Glutamatergic neuron (in vitro differentiated cells): Measurements from ENCODE around the gene SULT1A2. TPM values are rescaled to one million over a fixed set of nuclear protein-coding genes. Genes with fewer than 3 reads are reported as not detected.
"Not testable (repeated sequence)": the region's sequence is repeated elsewhere in the genome, so short reads cannot be mapped to it uniquely, and the experiment has no call there.

Experiments used
- DNase-seq: peaks from one replicate; pipeline ENCODE4 v3.0.0; 2022
- H3K27ac Mint-ChIP-seq: one replicate; pipeline ENCODE4 v1.8.0; 2020; ENCODE audit warnings: mild to moderate bottlenecking, mixed read lengths, inconsistent platforms; ENCODE audit not compliant: unreplicated experiment
- H3K27me3 Mint-ChIP-seq: one replicate; pipeline ENCODE4 v1.8.0; 2020; ENCODE audit warnings: mild to moderate bottlenecking, moderate library complexity, mixed read lengths, inconsistent platforms; ENCODE audit not compliant: unreplicated experiment
- H3K36me3 Mint-ChIP-seq: one replicate; pipeline ENCODE4 v1.8.0; 2020; ENCODE audit warnings: mild to moderate bottlenecking, mixed read lengths, inconsistent platforms; ENCODE audit not compliant: unreplicated experiment
- H3K4me1 Mint-ChIP-seq: one replicate; pipeline ENCODE4 v1.8.0; 2020; ENCODE audit warnings: mild to moderate bottlenecking, low read depth, mixed read lengths, inconsistent platforms; ENCODE audit not compliant: unreplicated experiment
- H3K4me3 Mint-ChIP-seq: one replicate; pipeline ENCODE4 v1.8.0; 2020; ENCODE audit warnings: mild to moderate bottlenecking, mixed read lengths, inconsistent platforms; ENCODE audit not compliant: unreplicated experiment
- H3K9me3 Mint-ChIP-seq: one replicate; pipeline ENCODE4 v1.8.0; 2020; ENCODE audit warnings: mild to moderate bottlenecking, moderate library complexity, mixed read lengths, inconsistent platforms; ENCODE audit not compliant: unreplicated experiment
- CTCF ChIP-seq: fragments of 200-600 bp; sonication (generic); IDR thresholded peaks from one replicate; pipeline ENCODE4 v1.5.0; 2021; ENCODE audit not compliant: partially characterized antibody, unreplicated experiment
- total RNA-seq: library from RNA; stranded (reverse); fragmentation: NEBNext Ultra II Directional; extraction: Animal tissue kit (Norgen Biotek cat#: 25700); gene quantifications from one replicate; pipeline ENCODE4 v1.2.1, GENCODE V29; 2021; ENCODE audit not compliant: unreplicated experiment

Gene SULT1A2
- total RNA-seq, 1 donor from 2014 or later: not detected

- TF ChIP-seq CTCF: no peak
- H3K27ac Mint-ChIP-seq: no peak overlapping the region
- no peaks in the 10 kb centered on the region for H3K4me1 Mint-ChIP-seq
- no peak overlapping the region for H3K4me3 Mint-ChIP-seq
- H3K9me3 Mint-ChIP-seq: no peaks in the 10 kb centered on the region
- no peaks in the 10 kb centered on the region for H3K36me3 Mint-ChIP-seq
- no peak for DNase-seq
- H3K27me3 Mint-ChIP-seq: peaks cover 2% of the 10 kb centered on the region
Observed at GRCh38 chr16:28621481-28622155, 24.8 kb upstream of the SULT1A2 start.

DNA sequence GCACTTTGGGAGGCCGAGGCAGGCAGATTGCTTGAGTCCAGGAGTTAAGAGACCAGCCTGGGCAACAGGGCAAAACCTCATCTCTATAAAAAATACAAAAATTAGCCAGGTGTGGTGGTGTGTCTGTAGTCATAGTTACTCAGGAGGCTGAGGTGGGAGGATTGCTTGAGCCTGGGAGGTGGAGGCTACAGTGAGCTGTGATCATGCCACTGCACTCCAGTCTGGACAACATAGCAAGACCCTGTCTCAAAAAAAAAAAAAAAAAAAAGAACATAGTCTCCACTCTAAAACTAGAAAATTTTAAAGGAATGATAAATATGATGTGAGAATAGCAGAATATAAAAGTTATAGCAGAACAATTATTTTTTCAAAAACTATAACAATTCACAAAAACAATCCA is 23.5 kb upstream of the SULT1A2 start:
- H3K9me3 Mint-ChIP-seq, H3K4me1 Mint-ChIP-seq: not testable (repeated sequence)

GRCh38 chr16:28617874-28618273 is 21.0 kb upstream of the SULT1A2 start:
- no peak for TF ChIP-seq CTCF
- Mint-ChIP-seq H3K4me1 (no peaks in the 10 kb centered on the region), H3K27ac (no peak overlapping the region), H3K27me3 (no peaks in the 10 kb centered on the region), H3K36me3 (no peaks in the 10 kb centered on the region), H3K9me3 (no peaks in the 10 kb centered on the region), H3K4me3 (no peak overlapping the region)
- no peak for DNase-seq

More for the DNA sequence above, 23.5 kb upstream of the SULT1A2 start:
- H3K27ac Mint-ChIP-seq, H3K4me3 Mint-ChIP-seq, H3K27me3 Mint-ChIP-seq, H3K36me3 Mint-ChIP-seq, DNase-seq: not testable (repeated sequence)

- Mint-ChIP-seq H3K4me1 (no peaks in the 10 kb centered on the region), H3K27me3 (no peaks in the 10 kb centered on the region), H3K9me3 (no peaks in the 10 kb centered on the region), H3K27ac (no peak overlapping the region), H3K4me3 (no peak overlapping the region), H3K36me3 (no peaks in the 10 kb centered on the region)
- no peak for DNase-seq
- TF ChIP-seq CTCF: no peak
Observed at GRCh38 chr16:28616636-28617035, 19.8 kb upstream of the SULT1A2 start.

DNA sequence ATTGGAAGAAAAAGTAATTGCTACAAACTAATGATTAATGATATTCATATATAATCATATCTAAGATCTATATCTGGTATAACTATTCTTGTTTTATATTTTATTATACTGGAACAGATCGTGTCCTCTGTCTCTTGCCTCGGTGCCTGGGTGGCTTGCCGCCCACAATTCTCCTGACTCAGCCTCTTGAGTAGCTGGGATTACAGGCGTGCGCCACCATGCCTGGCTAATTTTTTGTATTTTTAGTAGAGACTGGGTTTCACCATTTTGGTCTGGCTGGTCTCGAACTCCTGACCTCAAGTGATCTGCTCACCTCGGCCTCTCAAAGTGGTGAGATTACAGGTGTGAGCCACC is 19.4 kb upstream of the SULT1A2 start:
- H3K4me3 Mint-ChIP-seq, H3K9me3 Mint-ChIP-seq, H3K27ac Mint-ChIP-seq, H3K27me3 Mint-ChIP-seq, H3K4me1 Mint-ChIP-seq, H3K36me3 Mint-ChIP-seq, DNase-seq: not testable (repeated sequence)

DNA sequence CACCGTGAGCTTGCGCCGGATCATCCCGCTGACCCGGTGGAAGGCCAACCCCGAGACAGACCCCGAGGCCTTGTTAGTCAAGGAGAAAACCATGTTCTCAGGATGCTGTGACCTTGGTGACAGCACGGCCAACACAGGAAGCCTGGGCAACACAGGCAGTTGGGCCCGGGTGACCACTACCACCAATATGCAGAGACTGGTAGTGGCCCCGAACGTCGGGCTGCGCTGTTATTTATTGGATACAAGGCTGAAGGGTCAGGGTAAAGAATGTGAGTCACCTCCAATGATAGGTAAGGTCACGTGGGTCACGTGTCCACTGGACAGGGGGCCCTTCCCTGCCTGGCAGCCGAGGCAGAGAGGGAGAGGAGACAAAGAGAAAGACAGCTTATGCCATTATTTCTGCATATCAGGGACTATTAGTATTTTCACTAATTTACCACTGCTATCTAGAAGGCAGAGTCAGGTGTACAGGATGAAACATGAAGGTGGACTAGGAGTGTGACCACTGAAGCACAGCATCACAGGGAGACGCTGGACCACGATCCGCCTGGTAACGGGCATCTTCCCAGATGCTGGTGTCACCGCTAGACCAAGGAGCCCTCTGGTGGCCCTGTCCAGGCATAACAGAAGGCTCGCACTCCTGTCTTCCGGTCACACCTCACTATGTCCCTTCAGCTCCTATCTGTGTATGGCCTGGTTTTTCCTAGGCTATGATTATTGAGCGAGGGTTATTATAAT is 18.8 kb upstream of the SULT1A2 start:
- peak; percentile 79 for DNase-seq
- not testable (repeated sequence) for H3K27ac Mint-ChIP-seq

DNA sequence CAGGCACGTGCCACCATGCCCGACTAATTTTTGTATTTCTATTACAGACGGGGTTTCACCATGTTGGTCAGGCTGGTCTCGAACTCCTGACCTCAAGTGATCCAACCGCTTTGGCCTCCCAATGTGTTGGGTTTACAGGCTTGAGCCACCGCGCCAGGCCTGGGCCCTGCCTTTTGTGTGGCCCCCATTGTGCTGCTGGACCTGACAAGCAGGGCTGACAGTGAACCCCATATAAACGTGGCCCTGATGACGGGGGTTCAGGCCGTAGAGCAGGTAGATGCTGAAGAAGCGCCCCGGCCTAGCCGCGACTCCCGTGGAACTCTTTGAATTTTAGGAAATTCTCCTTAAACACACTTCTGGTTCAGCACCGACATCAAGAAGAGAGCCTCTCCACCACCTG is 17.7 kb upstream of the SULT1A2 start:
- H3K27me3 Mint-ChIP-seq, H3K9me3 Mint-ChIP-seq, H3K36me3 Mint-ChIP-seq, DNase-seq, H3K4me1 Mint-ChIP-seq, H3K4me3 Mint-ChIP-seq, H3K27ac Mint-ChIP-seq: not testable (repeated sequence)

More for the DNA sequence above, 18.8 kb upstream of the SULT1A2 start:
- peak; percentile 74 for TF ChIP-seq CTCF
- not testable (repeated sequence) for H3K4me1 Mint-ChIP-seq, H3K27me3 Mint-ChIP-seq, H3K4me3 Mint-ChIP-seq, H3K36me3 Mint-ChIP-seq, H3K9me3 Mint-ChIP-seq

- not testable (repeated sequence) for DNase-seq, H3K4me1 Mint-ChIP-seq, H3K27ac Mint-ChIP-seq, H3K27me3 Mint-ChIP-seq, H3K9me3 Mint-ChIP-seq, H3K4me3 Mint-ChIP-seq, H3K36me3 Mint-ChIP-seq
Observed at GRCh38 chr16:28613912-28614311, 17.1 kb upstream of the SULT1A2 start.
